ENCODE measurements around the gene MARF1.

MARF1 gene

GRCh38 chr16:15564604-15565339 is 78.2 kb downstream of the MARF1 start:
- Histone ChIP-seq H3K27me3 (replicated peaks; ENCODE audit: control insufficient read depth, insufficient read depth, low read length) (no peaks in the 10 kb centered on the region), H3K36me3 (ENCODE audit: control insufficient read depth, insufficient read depth, low read length) (no peaks in the 10 kb centered on the region), H3K4me3 (replicated peaks; ENCODE audit: low read depth, low read length) (no peak overlapping the region)
- DNase-seq (ENCODE audit: extremely low read depth, insufficient read length) = no peak
- no peak for TF ChIP-seq CTCF (IDR thresholded peaks at IDR 0.05; ENCODE audit: insufficient read depth, low read length, poor library complexity, severe bottlenecking)

GRCh38 chr16:15559176-15559575 is 83.8 kb downstream of the MARF1 start:
- no peak for DNase-seq (ENCODE audit: extremely low read depth, insufficient read length)
- H3K36me3 ChIP-seq (ENCODE audit: control insufficient read depth, insufficient read depth, low read length) = no peaks in the 10 kb centered on the region
- no peak for TF ChIP-seq CTCF (IDR thresholded peaks at IDR 0.05; ENCODE audit: insufficient read depth, low read length, poor library complexity, severe bottlenecking)
- H3K27me3 ChIP-seq (replicated peaks; ENCODE audit: control insufficient read depth, insufficient read depth, low read length) = no peaks in the 10 kb centered on the region
- H3K4me3 ChIP-seq (replicated peaks; ENCODE audit: low read depth, low read length) = no peak overlapping the region

- no peaks in the 10 kb centered on the region for H3K36me3 ChIP-seq (ENCODE audit: control insufficient read depth, insufficient read depth, low read length)
- no peaks in the 10 kb centered on the region for H3K27me3 ChIP-seq (replicated peaks; ENCODE audit: control insufficient read depth, insufficient read depth, low read length)
- no peak for DNase-seq (ENCODE audit: extremely low read depth, insufficient read length)
- TF ChIP-seq CTCF (IDR thresholded peaks at IDR 0.05; ENCODE audit: insufficient read depth, low read length, poor library complexity, severe bottlenecking) = no peak
- H3K4me3 ChIP-seq (replicated peaks; ENCODE audit: low read depth, low read length) = no peak overlapping the region
Measured at GRCh38 chr16:15557258-15557657, 85.7 kb downstream of the MARF1 start.

GRCh38 chr16:15556130-15556529 is 86.8 kb downstream of the MARF1 start:
- no peak for TF ChIP-seq CTCF (IDR thresholded peaks at IDR 0.05; ENCODE audit: insufficient read depth, low read length, poor library complexity, severe bottlenecking)
- DNase-seq (ENCODE audit: extremely low read depth, insufficient read length) = no peak
- H3K27me3 ChIP-seq (replicated peaks; ENCODE audit: control insufficient read depth, insufficient read depth, low read length) = no peaks in the 10 kb centered on the region
- no peaks in the 10 kb centered on the region for H3K36me3 ChIP-seq (ENCODE audit: control insufficient read depth, insufficient read depth, low read length)
- no peak overlapping the region for H3K4me3 ChIP-seq (replicated peaks; ENCODE audit: low read depth, low read length)

- H3K36me3 ChIP-seq (ENCODE audit: control insufficient read depth, insufficient read depth, low read length) = no peaks in the 10 kb centered on the region
- no peak overlapping the region for H3K4me3 ChIP-seq (replicated peaks; ENCODE audit: low read depth, low read length)
- DNase-seq (ENCODE audit: extremely low read depth, insufficient read length) = no peak
- no peak for TF ChIP-seq CTCF (IDR thresholded peaks at IDR 0.05; ENCODE audit: insufficient read depth, low read length, poor library complexity, severe bottlenecking)
- H3K27me3 ChIP-seq (replicated peaks; ENCODE audit: control insufficient read depth, insufficient read depth, low read length) = no peaks in the 10 kb centered on the region
Measured at GRCh38 chr16:15553313-15554088, 89.5 kb downstream of the MARF1 start.

Data from GM06990 (cell line).